Transverse colon (tissue), 4 donors: ENCODE data around the gene TRIOBP.
A peak's percentile ranks its signal among the peaks of the same experiment; 100 is the strongest.

ENCODE experiments used
- CTCF ChIP-seq, 5 experiments: fragments of 200-600 bp in 3 of 5; fragments of 450-650 bp in 2 of 5; sonication (generic) in 3 of 5; IDR thresholded peaks; 1 replicate in 2 of 5; 2 replicates in 3 of 5; pipeline ENCODE4 v1.5.1; 2016 to 2017; ENCODE audit warnings: antibody characterized with exemption in 5 of 5, inconsistent platforms in 3 of 5, mild to moderate bottlenecking in 2 of 5, moderate library complexity in 1 of 5
- EP300 ChIP-seq: sonication (generic); formaldehyde crosslinking; IDR thresholded peaks from one replicate; pipeline ENCODE4 v1.6.1; 2017; ENCODE audit warnings: antibody characterized with exemption, low read depth
- POLR2A ChIP-seq: fragments of 450-650 bp; IDR thresholded peaks from one replicate; pipeline ENCODE4 v1.6.1; 2016; ENCODE audit warnings: antibody characterized with exemption, mild to moderate bottlenecking, moderate library complexity
- POLR2AphosphoS5 ChIP-seq, 3 donors: sonication (generic); formaldehyde crosslinking; IDR thresholded peaks; one replicate each; pipeline ENCODE4 v1.6.1; 2016; ENCODE audit warnings: antibody characterized with exemption in 3 of 3

GRCh38 chr22:37742376-37743171 lies 45.7 kb downstream of the TRIOBP start:
- TF ChIP-seq CTCF (IDR thresholded peaks at IDR 0.05) (no peak), EP300 (no peak), POLR2A (no peak), POLR2AphosphoS5 (IDR thresholded peaks at IDR 0.05) (peak in 1 of 3 donors; percentile 39)
